ENCODE results near the gene SARDH. TPM values are rescaled to one million over a fixed set of nuclear protein-coding genes. Genes with fewer than 3 reads are reported as not detected.
"Not testable (repeated sequence)": the region's sequence is repeated elsewhere in the genome, so short reads cannot be mapped to it uniquely, and the experiment has no call there.

SARDH gene
- total RNA-seq, 1 experiment from 2014 or later, result 7.3 TPM

DNA sequence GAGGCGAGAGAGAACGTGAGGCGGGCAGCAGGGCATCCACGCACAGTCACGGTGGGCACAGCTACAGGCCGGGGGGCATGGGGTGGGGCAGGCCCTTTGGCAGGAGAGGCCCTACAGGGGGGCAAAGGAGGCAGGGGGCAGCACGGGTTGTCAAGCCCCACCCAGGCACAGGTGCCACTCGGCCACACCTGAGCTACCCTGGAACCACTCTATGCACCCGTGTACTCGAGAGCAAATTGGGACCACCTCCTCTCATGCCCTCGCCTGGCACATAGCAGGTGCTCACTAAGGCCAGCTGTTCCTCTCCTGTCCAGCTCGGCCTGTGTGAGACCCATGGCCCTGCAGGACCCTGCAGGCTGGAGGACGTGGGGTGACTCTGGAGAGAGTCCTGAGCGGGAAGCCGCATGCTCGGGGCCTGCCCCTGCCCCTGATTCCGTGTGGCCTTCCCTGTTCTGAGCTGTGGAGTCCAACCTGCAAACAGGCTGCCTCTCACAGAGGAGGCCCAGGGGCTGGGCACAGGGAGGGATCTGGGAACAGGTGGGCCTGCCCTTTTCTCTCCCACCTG, 31.4 kb upstream of the SARDH start:
- no peak overlapping the region for H3K4me3 ChIP-seq (ENCODE audit: insufficient read depth, low read depth, low read length)
- peaks cover 17% of the 10 kb centered on the region for H3K36me3 ChIP-seq (replicated peaks; ENCODE audit: control insufficient read depth, insufficient read depth, low read length)
- no peaks in the 10 kb centered on the region for H3K27me3 ChIP-seq (ENCODE audit: control insufficient read depth, insufficient read depth, low read length)
- no peak for DNase-seq

DNA sequence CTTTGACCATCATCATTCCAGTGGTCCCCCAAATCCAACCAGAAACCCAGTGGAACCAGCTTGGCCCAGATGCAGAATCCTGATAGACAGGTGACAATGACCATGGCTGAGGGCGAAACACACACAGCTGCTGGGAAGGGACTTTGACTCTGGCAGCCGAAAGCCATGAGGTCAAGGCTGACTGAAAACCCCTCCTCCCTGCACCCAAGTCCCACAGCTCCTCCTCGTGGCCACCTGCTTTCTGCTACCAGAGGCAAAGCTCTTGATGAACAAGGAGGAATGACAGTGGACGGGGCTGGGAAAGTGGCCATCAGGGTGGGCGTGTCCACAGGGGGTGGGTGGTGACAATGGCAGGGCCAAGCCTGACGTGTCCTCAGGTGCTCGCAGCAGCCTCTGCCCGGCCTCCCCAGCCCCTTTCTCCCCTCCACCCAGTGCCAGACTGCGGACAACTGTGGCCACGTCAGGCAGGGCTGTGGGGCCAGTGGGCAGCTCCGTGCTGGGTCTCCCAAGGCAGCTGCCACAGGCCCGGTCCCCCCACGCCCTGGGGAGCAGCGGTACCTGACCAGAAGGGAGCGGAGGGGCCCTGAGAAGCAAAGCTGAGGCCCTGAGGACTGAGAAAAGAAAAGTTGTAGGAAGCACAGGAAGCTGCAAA, 30.8 kb upstream of the SARDH start:
- no peak overlapping the region for H3K4me3 ChIP-seq (ENCODE audit: insufficient read depth, low read depth, low read length)
- H3K36me3 ChIP-seq (replicated peaks; ENCODE audit: control insufficient read depth, insufficient read depth, low read length), result peaks cover 16% of the 10 kb centered on the region
- peak; percentile 86 for DNase-seq
- H3K27me3 ChIP-seq (ENCODE audit: control insufficient read depth, insufficient read depth, low read length), result no peaks in the 10 kb centered on the region

DNA sequence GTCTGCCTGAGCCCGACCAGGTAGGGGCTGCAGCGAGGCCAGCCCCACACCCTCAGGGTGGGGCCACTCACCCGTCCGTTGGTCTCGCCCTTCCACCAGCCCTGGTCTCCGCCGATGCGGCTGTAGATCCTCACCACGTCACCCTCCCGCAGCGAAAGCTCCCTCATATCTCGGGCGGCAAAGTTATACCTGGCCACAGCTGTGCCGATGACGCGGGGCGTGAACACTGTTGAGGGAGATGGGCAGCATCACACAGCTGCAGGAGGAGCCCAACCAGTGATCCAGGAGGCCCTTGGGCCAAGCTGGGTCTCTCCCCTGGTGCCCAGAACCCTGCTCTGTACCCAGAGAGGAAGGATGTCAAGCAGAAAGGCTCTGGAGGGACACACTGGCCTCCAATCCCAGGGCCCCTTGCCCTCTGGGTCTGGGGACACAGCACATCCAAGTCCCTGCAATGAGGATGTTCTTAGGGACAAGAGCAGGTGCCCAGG, 30.3 kb upstream of the SARDH start:
- Histone ChIP-seq H3K4me3 (ENCODE audit: insufficient read depth, low read depth, low read length) (no peak overlapping the region), H3K36me3 (replicated peaks; ENCODE audit: control insufficient read depth, insufficient read depth, low read length) (peaks cover 17% of the 10 kb centered on the region), H3K27me3 (ENCODE audit: control insufficient read depth, insufficient read depth, low read length) (no peaks in the 10 kb centered on the region)
- peak; percentile 40 for DNase-seq

DNA sequence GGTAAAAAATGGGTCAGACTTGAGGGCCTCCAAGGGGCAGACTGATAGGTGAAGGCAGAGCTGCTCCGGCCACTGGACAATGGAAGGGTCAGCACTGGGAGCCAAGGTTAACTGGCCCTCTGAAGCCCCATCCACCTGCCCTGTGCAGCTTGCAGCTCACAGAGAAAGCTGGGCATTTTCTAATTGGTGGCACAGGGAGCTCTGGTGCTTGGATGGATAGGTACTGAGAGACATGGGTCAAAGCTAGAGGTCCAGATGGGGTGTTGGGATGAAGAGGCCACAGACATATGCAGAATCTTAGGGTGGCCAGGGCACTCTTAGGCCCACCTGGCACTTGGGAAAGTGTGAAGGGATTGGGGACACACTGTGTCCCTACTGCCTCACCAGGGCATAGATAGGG, 29.5 kb upstream of the SARDH start:
- H3K36me3 ChIP-seq (replicated peaks; ENCODE audit: control insufficient read depth, insufficient read depth, low read length), result peaks cover 17% of the 10 kb centered on the region
- no peak for DNase-seq
- H3K4me3 ChIP-seq (ENCODE audit: insufficient read depth, low read depth, low read length), result no peak overlapping the region
- no peaks in the 10 kb centered on the region for H3K27me3 ChIP-seq (ENCODE audit: control insufficient read depth, insufficient read depth, low read length)

DNA sequence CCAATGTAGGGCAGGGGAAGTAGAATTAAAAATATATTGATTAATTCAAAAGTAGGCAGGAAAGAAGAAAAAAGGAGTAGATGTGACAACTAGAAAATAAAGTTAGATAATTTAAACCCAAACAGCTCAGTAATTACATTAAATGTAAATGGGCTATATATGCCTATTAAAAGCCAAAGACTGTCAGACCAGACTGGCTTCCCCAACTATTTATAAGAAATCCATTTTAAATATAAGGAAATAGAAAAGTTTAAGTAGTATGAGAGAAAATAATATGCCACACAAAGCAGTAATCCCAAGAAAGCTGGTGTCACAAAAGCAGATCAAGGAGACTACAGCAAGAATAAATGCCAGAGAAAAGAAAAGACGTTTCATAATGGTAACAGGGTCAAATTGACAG, 28.9 kb upstream of the SARDH start:
- DNase-seq, result no peak
- Histone ChIP-seq H3K4me3 (ENCODE audit: insufficient read depth, low read depth, low read length) (no peak overlapping the region), H3K36me3 (replicated peaks; ENCODE audit: control insufficient read depth, insufficient read depth, low read length) (peaks cover 17% of the 10 kb centered on the region), H3K27me3 (ENCODE audit: control insufficient read depth, insufficient read depth, low read length) (no peaks in the 10 kb centered on the region)

DNA sequence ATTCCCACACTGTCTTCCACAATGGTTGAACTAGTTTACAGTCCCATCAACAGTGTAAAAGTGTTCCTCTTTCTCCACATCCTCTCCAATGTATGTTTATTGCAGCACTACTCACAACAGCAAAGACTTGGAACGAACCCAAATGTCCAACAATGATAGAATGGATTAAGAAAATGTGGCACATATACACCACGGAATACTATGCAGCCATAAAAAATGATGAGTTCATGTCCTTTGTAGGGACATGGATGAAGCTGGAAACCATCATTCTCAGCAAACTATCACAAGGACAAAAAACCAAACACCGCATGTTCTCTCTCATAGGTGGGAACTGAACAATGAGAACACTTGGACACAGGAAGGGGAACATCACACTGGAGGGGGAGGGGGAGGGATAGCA, 28.1 kb upstream of the SARDH start:
- DNase-seq, result not testable (repeated sequence)

DNA sequence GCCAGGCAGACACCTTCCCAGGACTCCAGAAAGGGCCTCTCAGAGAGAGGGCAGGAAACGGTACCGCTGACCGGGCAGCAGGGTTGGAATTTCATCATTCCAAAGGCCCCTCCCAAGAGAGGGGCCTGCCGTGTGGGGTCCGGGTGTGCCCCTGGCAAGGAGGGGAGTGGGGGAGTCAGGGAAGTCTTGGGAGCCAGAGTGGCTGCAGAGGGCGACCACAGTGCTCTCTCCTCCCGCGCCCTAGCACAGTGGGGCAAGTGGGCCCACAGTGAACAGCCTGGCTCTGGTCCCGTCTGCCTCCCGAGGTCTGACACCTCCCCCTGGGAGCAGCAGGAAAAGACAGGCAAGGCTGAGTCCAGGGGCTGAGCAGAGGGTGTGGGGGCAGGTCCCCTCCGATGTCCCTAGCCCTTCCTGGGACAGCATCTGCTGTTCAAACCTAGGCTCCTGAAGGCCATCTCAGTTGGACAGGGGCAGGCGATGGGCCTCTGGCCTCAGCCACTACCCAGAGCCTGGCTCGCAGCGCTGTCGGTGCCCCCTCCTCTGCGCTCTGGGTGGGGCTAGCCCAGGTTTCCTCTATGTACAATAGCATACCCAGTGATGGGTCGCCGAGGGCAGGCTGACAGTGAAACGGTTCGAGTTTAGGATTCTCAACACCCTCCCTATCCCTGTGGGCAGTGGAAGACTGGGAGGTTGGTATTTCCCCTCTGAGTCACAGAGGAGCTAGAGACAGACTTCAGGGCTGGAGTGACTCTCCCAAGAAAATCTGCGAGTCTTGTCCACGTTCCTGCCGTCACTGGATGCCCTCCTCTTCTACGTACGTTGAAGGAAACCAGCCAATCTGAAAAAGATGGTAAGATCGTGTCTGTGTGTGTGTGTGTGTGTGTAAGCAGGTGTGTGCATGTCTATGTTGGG, 25.4 kb upstream of the SARDH start:
- Histone ChIP-seq H3K36me3 (replicated peaks; ENCODE audit: control insufficient read depth, insufficient read depth, low read length) (peaks cover 13% of the 10 kb centered on the region), H3K27me3 (ENCODE audit: control insufficient read depth, insufficient read depth, low read length) (no peaks in the 10 kb centered on the region), H3K4me3 (ENCODE audit: insufficient read depth, low read depth, low read length) (no peak overlapping the region)
- DNase-seq, result peak; percentile 57

More for the DNA sequence above, 28.1 kb upstream of the SARDH start:
- not testable (repeated sequence) for H3K27me3 ChIP-seq (ENCODE audit: control insufficient read depth, insufficient read depth, low read length); H3K4me3 ChIP-seq (ENCODE audit: insufficient read depth, low read depth, low read length)
- peaks cover 17% of the 10 kb centered on the region for H3K36me3 ChIP-seq (replicated peaks; ENCODE audit: control insufficient read depth, insufficient read depth, low read length)

DNA sequence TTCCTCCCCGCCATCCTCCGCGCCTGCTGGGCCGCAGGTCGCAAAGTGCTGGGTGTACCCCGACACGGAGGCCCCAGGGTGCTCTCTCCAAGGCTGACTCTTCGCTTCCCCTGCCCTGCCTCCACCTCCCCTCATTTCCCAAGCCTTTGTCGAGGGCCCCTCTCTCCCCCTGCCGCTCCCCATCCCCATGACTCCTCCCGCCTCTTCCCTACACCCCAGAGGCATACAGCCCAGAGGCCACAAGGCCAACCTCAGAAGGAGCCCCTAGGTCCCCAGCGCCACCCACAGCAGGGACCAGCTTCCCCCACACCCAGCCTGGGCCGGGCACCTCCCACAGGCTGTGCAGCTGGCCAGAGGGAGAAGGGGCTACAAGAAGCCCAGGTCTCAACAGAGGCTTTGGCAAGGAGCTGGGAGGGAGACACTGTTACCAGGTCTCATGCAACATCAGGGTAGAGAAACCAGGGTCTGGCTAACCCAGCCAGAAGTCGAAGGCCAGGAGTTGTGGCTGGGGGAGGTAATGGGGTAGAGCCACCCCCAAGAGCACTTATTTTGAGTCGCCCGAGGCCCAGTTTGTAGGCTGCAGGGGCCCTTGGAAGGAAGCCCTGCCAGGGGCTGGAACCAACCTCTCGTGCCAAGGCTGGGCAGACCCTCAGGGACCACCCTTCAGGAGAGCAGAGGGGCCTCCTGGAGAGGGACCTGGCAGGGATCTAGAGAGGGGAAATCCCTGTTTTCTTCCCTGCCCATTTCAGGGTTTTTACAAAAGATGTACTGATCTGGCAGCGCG, 24.5 kb upstream of the SARDH start:
- Histone ChIP-seq H3K36me3 (replicated peaks; ENCODE audit: control insufficient read depth, insufficient read depth, low read length) (peaks cover 6% of the 10 kb centered on the region), H3K27me3 (ENCODE audit: control insufficient read depth, insufficient read depth, low read length) (no peaks in the 10 kb centered on the region), H3K4me3 (ENCODE audit: insufficient read depth, low read depth, low read length) (no peak overlapping the region)
- DNase-seq, result peak; percentile 55

DNA sequence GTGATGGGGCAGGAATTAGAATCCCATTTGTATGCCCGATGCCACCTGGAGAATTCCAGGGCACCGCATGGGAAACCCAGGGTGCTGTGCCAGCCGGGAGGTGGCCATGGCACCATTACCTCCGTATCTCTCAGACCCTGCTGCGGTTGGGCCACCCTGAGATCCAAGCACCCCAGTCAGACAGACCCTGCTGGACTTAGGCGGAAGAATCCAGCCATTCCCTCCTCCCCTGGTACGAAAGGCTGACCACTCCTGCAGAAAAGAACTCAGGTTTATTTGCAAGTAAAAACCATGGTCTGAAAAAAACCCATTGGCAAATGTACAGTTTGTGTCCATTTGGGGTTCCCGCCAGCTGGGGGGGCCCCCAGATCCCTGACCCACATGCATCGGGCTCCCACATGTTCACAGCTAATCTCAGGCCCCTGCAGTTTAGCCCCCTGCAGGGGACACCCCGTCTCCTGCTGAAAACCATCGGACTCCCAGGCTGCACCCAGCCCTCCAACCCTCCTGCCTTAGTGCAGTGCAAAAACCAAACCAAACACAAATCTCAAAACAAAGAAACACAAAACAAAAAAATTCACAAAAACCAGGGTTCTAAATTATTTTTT, 23.6 kb upstream of the SARDH start:
- DNase-seq, result peak; percentile 28
- H3K36me3 ChIP-seq (replicated peaks; ENCODE audit: control insufficient read depth, insufficient read depth, low read length), result peaks cover 3% of the 10 kb centered on the region
- H3K27me3 ChIP-seq (ENCODE audit: control insufficient read depth, insufficient read depth, low read length), result no peaks in the 10 kb centered on the region
- no peak overlapping the region for H3K4me3 ChIP-seq (ENCODE audit: insufficient read depth, low read depth, low read length)

DNA sequence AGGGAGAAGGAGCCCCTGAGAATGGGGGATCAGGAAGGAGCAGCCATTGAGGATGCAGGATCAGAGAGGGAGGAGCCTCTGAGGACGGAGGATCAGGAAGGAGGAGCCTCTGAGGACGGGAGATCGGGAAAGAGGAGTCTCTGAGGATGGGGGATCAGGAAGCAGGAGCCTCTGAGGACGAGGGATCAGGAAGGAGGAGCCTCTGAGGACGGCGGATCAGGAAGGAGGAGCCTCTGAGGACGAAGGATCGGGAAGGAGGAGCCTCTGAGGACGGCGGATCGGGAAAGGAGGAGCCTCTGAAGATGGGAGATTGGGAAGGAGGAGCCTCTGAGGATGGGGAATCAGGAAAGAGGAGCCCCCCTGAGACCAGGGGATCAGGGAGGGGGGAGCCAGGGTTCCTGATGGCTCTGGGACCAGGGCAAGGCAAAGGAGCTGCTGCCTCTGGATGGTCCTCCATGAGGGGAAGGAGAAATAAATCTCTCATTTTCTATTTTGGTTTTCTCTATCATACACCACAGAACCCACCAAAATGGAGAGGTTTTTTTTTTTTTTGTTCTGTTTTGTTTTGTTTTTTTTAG, 22.6 kb upstream of the SARDH start:
- peak; percentile 60 for DNase-seq
- Histone ChIP-seq H3K36me3 (replicated peaks; ENCODE audit: control insufficient read depth, insufficient read depth, low read length) (peaks cover 3% of the 10 kb centered on the region; the same call in 1 of the 2 replicates), H3K27me3 (ENCODE audit: control insufficient read depth, insufficient read depth, low read length) (no peaks in the 10 kb centered on the region), H3K4me3 (ENCODE audit: insufficient read depth, low read depth, low read length) (no peak overlapping the region)

DNA sequence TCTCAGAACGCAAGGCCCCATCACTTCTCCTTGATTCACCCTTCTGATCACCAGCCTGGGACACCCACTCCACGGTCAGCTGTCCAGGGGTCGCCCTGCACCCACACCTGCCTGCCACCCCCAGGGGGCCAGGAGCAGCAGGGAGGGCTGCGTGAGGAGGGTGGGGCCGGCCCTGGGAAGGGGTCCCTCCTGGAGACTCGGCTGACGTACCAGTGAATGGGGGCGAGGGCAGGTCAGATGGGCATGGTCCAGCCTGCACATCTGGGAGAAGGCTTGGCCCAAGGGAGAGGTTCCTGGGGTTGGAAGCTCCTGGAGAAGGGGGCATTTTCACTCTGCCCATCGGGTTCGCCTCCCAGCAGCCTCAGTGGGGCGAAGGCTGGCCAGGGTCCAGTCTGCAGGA, 21.8 kb upstream of the SARDH start:
- H3K27me3 ChIP-seq (ENCODE audit: control insufficient read depth, insufficient read depth, low read length), result no peaks in the 10 kb centered on the region
- no peak overlapping the region for H3K4me3 ChIP-seq (ENCODE audit: insufficient read depth, low read depth, low read length)
- peaks cover 3% of the 10 kb centered on the region; the same call in 1 of the 2 replicates for H3K36me3 ChIP-seq (replicated peaks; ENCODE audit: control insufficient read depth, insufficient read depth, low read length)
- no peak for DNase-seq

DNA sequence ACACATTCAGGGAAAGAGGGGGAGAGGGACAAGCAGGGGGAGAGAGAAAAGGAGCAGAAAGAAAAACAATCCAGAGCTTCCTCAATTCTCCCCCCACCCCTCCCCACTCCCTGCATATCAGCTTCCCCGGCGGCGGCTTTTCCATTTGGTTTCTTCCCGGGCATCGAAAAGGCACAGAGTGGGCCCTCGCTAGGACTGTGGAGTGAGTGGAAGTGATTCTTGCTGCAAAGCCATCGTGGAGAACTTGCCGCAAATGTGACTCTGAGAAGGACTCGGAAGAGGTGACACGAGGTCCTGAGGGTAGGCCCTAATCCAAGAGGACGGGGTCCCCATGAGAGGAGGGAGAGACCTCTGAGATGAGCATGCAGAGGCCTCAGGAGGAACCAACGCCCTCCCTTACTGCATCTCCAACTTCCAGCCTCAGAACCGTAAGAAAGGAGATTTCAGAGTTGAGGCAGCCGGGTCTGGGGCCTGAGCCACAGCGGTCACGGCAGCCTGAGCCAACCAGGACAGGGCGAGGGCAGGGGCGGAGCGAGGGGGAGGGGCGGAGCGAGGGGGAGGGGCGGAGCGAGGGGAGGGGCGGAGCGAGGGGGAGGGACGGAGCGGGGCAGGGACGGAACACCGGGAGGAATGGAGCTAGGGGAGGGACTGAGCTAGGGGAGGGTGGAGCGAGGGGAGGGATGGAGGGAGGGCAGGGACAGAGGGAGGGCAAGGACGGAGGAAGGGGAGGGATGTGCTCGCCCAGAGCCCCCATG, 21.2 kb upstream of the SARDH start:
- DNase-seq, result peak; percentile 97
- Histone ChIP-seq H3K36me3 (replicated peaks; ENCODE audit: control insufficient read depth, insufficient read depth, low read length) (peaks cover 3% of the 10 kb centered on the region; the same call in 1 of the 2 replicates), H3K4me3 (ENCODE audit: insufficient read depth, low read depth, low read length) (no peak overlapping the region), H3K27me3 (ENCODE audit: control insufficient read depth, insufficient read depth, low read length) (no peaks in the 10 kb centered on the region)

DNA sequence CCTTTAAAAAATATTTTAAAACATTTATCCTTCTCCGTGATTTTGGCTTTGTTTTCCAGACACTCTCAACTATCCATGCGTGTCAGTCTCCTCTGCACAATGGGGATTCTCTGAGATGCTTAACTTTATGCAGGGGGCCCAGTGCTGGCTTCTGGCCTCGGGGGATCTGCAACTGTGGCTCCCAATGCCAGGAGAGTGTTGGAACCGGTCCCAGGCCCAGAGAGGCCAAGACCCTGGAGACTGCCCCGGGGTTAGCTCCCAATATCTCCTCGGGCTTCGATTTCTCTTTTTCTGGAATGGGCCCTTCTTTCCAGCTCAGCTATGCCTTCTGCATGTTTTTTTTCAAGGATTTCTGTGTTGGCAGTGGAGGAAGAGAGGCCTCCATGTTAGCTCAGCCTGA, 20.1 kb upstream of the SARDH start:
- Histone ChIP-seq H3K36me3 (replicated peaks; ENCODE audit: control insufficient read depth, insufficient read depth, low read length) (no peaks in the 10 kb centered on the region; the same call in 1 of the 2 replicates), H3K4me3 (ENCODE audit: insufficient read depth, low read depth, low read length) (no peak overlapping the region), H3K27me3 (ENCODE audit: control insufficient read depth, insufficient read depth, low read length) (no peaks in the 10 kb centered on the region)
- DNase-seq, result peak; percentile 22

Data from H7 (cell line).